CD4-positive, alpha-beta memory T cell (primary cell): ENCODE measurements around the gene CCL26. TPM values are rescaled to one million over a fixed set of nuclear protein-coding genes. Genes with fewer than 3 reads are reported as not detected.
A peak's percentile ranks its signal among the peaks of the same experiment; 100 is the strongest.

Experiments used
- CTCF ChIA-PET: fragments of 350-600 bp; sonication (Branson Sonifier 250); formaldehyde crosslinking; loops from one replicate; lab custom pipeline; 2021; ENCODE audit warnings: inconsistent platforms; ENCODE audit not compliant: partially characterized antibody; lab: Charles Lee
- POLR2A ChIA-PET: fragments of 350-600 bp; sonication (Branson Sonifier 250); formaldehyde crosslinking; loops from one replicate; lab custom pipeline; 2021; ENCODE audit not compliant: partially characterized antibody; lab: Charles Lee
- DNase-seq, 5 donors: peaks; one replicate each; pipeline versions ENCODE4 v3.0.0 to v3.0.0-alpha.2; 2020 to 2022; ENCODE audit warnings: mixed read lengths in 1 of 5
- H3K27ac ChIP-seq: one replicate; pipeline ENCODE4 v1.7.0; 2013; ENCODE audit warnings: low read depth, low read length
- H3K27me3 ChIP-seq: 2 replicates; pipeline ENCODE4 v1.7.0; 2013; ENCODE audit warnings: mild to moderate bottlenecking, low read length, moderate library complexity; ENCODE audit not compliant: insufficient read depth
- H3K36me3 ChIP-seq: 2 replicates; pipeline ENCODE4 v1.7.0; 2013; ENCODE audit warnings: mild to moderate bottlenecking, low read length, moderate library complexity; ENCODE audit not compliant: insufficient read depth
- H3K4me1 ChIP-seq: 2 replicates; pipeline ENCODE4 v1.7.0; 2013; ENCODE audit warnings: mild to moderate bottlenecking, low read length, moderate library complexity; ENCODE audit not compliant: insufficient read depth
- H3K4me3 ChIP-seq, 2 donors: one replicate each; pipeline ENCODE4 v1.7.0; 2013; ENCODE audit warnings: low read length in 2 of 2, mild to moderate bottlenecking in 1 of 2
- H3K9me3 ChIP-seq, 2 donors: one replicate each; pipeline ENCODE4 v1.7.0; 2013; ENCODE audit warnings: low read length in 2 of 2, control low read depth in 1 of 2; ENCODE audit not compliant: control insufficient read depth in 1 of 2
- H3K27ac Mint-ChIP-seq, 7 donors: one replicate each; pipeline ENCODE4 v1.8.0; 2020 to 2021; ENCODE audit warnings: mixed read lengths in 7 of 7, mild to moderate bottlenecking in 6 of 7, inconsistent platforms in 3 of 7, moderate library complexity in 3 of 7
- H3K27me3 Mint-ChIP-seq, 2 donors: one replicate each; pipeline ENCODE4 v1.8.0; 2020 to 2021; ENCODE audit warnings: mixed read lengths in 2 of 2
- H3K36me3 Mint-ChIP-seq, 2 donors: one replicate each; pipeline ENCODE4 v1.8.0; 2020 to 2021; ENCODE audit warnings: mixed read lengths in 2 of 2, inconsistent platforms in 1 of 2, mild to moderate bottlenecking in 1 of 2
- H3K4me1 Mint-ChIP-seq, 4 donors: one replicate each; pipeline ENCODE4 v1.8.0; 2020 to 2021; ENCODE audit warnings: mixed read lengths in 4 of 4, mild to moderate bottlenecking in 1 of 4
- H3K4me3 Mint-ChIP-seq, 8 donors: one replicate each; pipeline ENCODE4 v1.8.0; 2020 to 2021; ENCODE audit warnings: mixed read lengths in 8 of 8, mild to moderate bottlenecking in 7 of 8, moderate library complexity in 6 of 8, inconsistent platforms in 3 of 8
- H3K9me3 Mint-ChIP-seq, 8 donors: one replicate each; pipeline ENCODE4 v1.8.0; 2020 to 2021; ENCODE audit warnings: mixed read lengths in 8 of 8, mild to moderate bottlenecking in 5 of 8, inconsistent platforms in 3 of 8, moderate library complexity in 1 of 8
- intact Hi-C: fragments of 100-400 bp; cut with micrococcal nuclease; formaldehyde crosslinking; loops from one replicate; pipeline ENCODE4 v1.15.1; 2023
- polyA plus RNA-seq, 2 donors: library from polyadenylated mRNA; unstranded; fragments of 300-500 nt; fragmentation: Illumina TruSeq; gene quantifications; one replicate each; pipeline ENCODE4 v1.2.3, GENCODE V29; 2021
- total RNA-seq, 2 experiments: library from RNA; stranded (reverse); gene quantifications; one replicate each; pipeline ENCODE4 v1.2.3, GENCODE V29; 2021

CCL26 gene
- total and polyA plus RNA-seq, 4 experiments from 2014 or later = not detected

DNA sequence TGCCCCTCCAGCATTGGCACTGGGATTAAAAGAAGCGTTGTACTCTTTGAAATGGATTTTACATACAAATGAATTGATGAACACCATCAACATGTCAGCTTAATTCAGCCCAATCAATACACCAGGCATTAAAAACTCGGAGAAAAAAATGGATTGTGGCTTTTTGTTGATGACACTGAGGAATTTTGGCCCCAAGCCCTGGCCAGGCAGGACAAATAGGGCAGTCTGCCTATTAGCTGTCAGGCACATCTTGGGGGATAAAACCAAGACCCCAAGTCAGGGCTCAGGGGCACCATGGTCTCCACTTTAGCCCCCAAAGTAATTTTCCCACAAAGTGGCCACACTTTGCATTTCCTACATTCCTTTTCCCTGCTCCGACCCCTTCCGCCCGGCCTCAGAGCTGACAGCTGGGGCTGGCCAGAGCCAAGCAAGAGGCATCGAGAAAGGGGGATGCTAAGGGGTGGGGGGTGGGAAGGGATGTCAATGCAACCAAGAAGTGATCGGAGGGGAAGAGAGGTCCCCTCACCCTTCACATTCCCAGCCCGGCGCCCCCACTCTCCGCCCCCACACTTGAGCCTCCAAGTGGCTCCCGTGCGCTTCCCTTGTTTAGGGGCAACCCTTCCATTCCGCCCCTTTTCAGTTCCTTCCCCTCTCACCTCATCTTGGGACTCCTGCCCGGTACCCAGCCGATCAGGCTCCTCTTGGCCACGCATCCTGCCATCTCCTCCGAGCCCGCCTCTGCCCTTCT lies 34.0 kb downstream of the CCL26 start:
- Mint-ChIP-seq H3K36me3 (peaks cover 0 to 1% of the 10 kb centered on the region in 2 donors), H3K4me1 (peaks cover 7 to 21% (median 13%) of the 10 kb centered on the region in 4 donors), H3K9me3 (no peaks in the 10 kb centered on the region), H3K27me3 (peaks cover 1% of the 10 kb centered on the region in 2 donors), H3K4me3 (peak overlapping the region; percentile 88 to 99 (median 91)), H3K27ac (peak overlapping the region; percentile 55 to 93 (median 88))
- POLR2A ChIA-PET = interaction anchor here (1.7 to 3.2 kb wide), 2 partner anchors 10 to 177 kb away, joined by 8 to 24 read pairs; partner anchors contain the start of gene POR
- intact Hi-C loops = loop anchor here (2.0 kb wide), 2 partner anchors 177 to 209 kb away; partner anchors contain the start of gene POR
- H3K4me1 ChIP-seq = peaks cover 18% of the 10 kb centered on the region
- peak in 1 of 5 donors; percentile 15 for DNase-seq
- no peaks in the 10 kb centered on the region for H3K9me3 ChIP-seq
- CTCF ChIA-PET = no interaction called here
- H3K27me3 ChIP-seq = no peaks in the 10 kb centered on the region
- peak overlapping the region; percentile 79 for H3K27ac ChIP-seq
- peak overlapping the region; percentile 76 to 97 for H3K4me3 ChIP-seq
- no peaks in the 10 kb centered on the region for H3K36me3 ChIP-seq

DNA sequence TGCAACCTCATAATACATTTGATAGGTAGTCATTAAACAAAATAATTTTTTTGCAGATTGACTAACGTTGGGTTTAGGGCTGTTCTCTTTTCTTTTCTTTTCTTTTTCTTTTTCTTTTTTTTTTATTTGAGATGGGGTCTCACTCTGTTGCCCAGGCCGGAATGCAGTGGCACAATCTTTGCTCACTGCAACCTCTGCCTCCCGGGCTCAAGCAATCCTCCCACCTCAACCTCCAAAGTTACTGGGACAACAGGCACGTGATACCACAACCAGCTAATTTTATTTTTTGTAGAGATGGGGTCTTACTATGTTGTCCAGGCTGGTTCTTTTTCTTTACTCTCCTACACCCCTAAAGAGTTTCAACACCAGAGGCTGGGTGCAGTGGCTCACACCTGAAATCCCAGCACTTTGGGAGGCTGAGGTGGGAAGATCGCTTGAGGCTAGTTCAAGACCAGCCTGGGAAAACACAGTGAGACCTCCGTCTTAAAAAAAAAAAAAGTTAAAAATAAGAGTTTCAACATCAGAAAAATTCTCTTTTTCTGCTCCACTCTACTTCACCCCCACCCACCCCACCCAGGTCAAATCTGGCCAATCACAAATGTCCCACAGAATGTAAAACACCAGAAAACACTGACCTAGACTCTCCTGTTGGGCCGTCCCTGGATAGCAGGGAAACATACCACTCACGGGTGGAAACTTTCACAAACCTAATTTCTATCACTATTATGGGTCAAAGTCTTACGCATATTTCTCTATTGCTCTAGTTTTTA lies 36.2 kb downstream of the CCL26 start:
- H3K9me3 Mint-ChIP-seq = no peaks in the 10 kb centered on the region
- no peaks in the 10 kb centered on the region for H3K9me3 ChIP-seq
- peaks cover 4 to 17% (median 9%) of the 10 kb centered on the region in 4 donors for H3K4me1 Mint-ChIP-seq
- H3K27ac ChIP-seq = no peak overlapping the region
- peaks cover 1% of the 10 kb centered on the region in 2 donors for H3K27me3 Mint-ChIP-seq
- DNase-seq = no peak
- H3K36me3 Mint-ChIP-seq = peaks cover 0 to 1% of the 10 kb centered on the region in 2 donors
- no peak overlapping the region for H3K27ac Mint-ChIP-seq
- no peak overlapping the region for H3K4me3 ChIP-seq
- intact Hi-C loops = no loop called here
- H3K4me3 Mint-ChIP-seq = no peak overlapping the region
- CTCF ChIA-PET = no interaction called here
- H3K27me3 ChIP-seq = no peaks in the 10 kb centered on the region
- POLR2A ChIA-PET = interaction anchor here (1.0 kb wide), 1 partner anchor 8 kb away, joined by 3 read pairs; no protein-coding TSS in a partner anchor
- H3K4me1 ChIP-seq = peaks cover 18% of the 10 kb centered on the region
- H3K36me3 ChIP-seq = no peaks in the 10 kb centered on the region

DNA sequence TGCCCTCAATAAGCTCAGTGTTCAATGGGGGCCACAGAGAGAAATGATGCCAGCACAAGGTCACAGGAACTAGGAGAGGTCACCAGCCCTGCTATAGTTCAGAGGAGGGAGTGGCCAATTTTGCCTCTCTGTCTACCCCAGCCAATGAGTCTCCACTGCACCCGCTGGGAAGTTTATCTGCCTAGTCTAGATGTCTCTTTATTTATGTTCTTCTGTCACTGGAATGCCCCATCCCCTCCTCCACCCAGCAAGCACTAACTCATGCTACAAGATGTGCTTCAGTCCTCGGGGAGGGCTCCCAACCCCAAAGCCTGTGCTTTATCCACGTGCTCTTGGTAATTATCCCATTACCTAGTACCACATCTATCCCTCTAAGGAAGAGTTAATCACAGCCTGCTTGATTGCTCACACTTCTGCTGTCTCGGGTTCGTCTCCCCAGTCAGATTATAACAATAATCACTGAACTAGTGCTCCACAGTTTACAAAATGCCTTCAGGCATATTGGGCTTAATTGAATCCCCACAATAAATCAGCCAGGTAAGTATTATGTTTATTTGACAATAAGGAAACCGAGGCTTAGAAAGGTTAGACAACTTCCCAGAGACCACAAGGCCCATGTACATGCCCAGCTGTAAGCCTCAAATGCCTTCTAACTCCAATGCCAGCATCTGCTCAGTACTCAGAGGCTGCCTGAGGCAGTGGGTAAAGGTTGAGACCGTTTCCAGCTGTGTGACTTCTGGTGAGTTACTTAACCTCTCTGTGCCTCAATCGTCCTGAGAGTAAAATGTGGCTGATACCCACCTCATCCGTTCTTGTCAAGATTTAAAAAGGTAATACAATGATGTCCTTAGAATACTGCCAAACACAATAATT lies 37.2 kb downstream of the CCL26 start:
- intact Hi-C loops = no loop called here
- Mint-ChIP-seq H3K27me3 (peaks cover 1% of the 10 kb centered on the region in 2 donors), H3K4me3 (no peak overlapping the region), H3K4me1 (peaks cover 6 to 17% (median 12%) of the 10 kb centered on the region in 4 donors), H3K9me3 (no peaks in the 10 kb centered on the region), H3K36me3 (peaks cover 0 to 1% of the 10 kb centered on the region in 2 donors), H3K27ac (no peak overlapping the region)
- no peaks in the 10 kb centered on the region for H3K27me3 ChIP-seq
- H3K36me3 ChIP-seq = no peaks in the 10 kb centered on the region
- peaks cover 19% of the 10 kb centered on the region for H3K4me1 ChIP-seq
- no peaks in the 10 kb centered on the region for H3K9me3 ChIP-seq
- ChIA-PET POLR2A (no interaction called here), CTCF (interaction anchor here (1.3 kb wide), 1 partner anchor 14 kb away, joined by 3 read pairs; no protein-coding TSS in a partner anchor)
- no peak for DNase-seq
- H3K27ac ChIP-seq = no peak overlapping the region
- no peak overlapping the region for H3K4me3 ChIP-seq

DNA sequence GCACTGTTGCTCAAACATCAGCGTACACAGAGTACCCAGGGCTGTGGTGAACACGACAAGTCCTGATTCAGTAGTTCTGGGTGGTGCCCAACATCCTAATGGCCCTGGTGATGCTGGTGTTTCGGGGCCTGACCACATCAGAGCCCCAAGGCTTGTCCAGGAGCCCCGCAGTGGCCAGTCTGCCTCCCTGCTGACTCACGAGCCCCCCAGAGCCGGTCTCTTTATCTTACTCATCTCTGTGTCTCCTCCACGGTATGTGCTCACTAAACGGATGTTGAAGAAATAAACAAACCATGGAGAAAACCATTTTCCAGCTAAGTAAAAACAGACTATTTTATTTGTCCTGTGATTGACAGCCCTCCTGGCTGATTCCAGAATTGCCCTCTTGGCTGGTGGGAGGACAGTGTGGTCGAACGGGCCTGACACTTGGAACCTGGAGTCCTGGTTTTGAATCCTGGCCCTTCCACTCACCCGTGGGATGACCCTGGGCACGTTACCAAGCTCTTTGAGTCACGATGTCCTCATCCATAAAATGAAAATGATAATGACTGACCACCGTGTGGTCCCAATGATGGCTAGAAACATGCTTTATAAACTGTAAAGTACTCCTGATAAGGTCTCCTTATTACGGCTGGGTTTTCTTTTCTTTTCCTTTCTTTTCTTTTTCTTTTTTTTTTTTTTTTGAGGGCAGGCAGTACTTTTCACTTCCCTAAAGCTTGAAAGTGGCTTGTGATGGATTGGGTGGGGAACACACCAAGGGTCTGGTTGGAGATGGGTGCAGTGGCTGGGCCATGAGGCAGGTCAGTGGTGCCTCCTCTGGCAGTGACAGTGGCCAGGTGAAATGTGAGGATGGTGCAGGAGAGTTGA lies 39.0 kb downstream of the CCL26 start:
- H3K9me3 ChIP-seq = no peaks in the 10 kb centered on the region
- H3K36me3 ChIP-seq = no peaks in the 10 kb centered on the region
- no peak overlapping the region for H3K27ac ChIP-seq
- DNase-seq = no peak
- H3K4me1 ChIP-seq = peaks cover 27% of the 10 kb centered on the region
- H3K27me3 Mint-ChIP-seq = peaks cover 0 to 1% of the 10 kb centered on the region in 2 donors
- ChIA-PET POLR2A (no interaction called here), CTCF (no interaction called here)
- intact Hi-C loops = no loop called here
- H3K27me3 ChIP-seq = no peaks in the 10 kb centered on the region
- H3K36me3 Mint-ChIP-seq = no peaks in the 10 kb centered on the region
- H3K4me3 ChIP-seq = no peak overlapping the region
- H3K27ac Mint-ChIP-seq = peak overlapping the region in 3 of 7 donors; percentile 11 to 63 (median 38)
- no peaks in the 10 kb centered on the region for H3K9me3 Mint-ChIP-seq
- peaks cover 13 to 27% (median 21%) of the 10 kb centered on the region in 4 donors for H3K4me1 Mint-ChIP-seq
- no peak overlapping the region for H3K4me3 Mint-ChIP-seq

DNA sequence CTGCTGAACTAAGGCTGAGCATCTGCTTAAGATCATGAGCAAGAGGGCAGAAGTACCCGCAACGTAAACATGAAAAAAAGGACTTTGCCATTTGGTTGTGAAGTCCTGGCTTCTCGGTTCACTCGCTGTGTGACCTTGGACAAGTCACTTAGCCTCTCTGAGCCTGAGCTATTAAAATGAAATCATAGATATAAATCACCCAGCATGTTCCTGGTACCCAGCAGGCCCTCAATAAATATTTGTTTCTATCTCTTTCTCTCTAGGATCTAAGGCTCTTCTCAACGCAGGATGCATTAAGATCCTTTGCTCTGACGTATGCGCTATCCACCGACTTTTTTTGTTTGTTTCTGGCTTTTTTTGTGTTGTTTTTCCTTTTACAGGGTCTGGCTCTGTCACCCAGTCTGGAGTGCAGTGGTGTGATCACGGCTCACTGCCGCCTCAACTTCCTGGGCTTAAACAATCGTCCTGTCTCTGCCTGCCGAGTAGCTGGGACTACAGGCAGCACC lies 39.9 kb downstream of the CCL26 start:
- Histone ChIP-seq H3K9me3 (no peaks in the 10 kb centered on the region), H3K27me3 (no peaks in the 10 kb centered on the region), H3K4me1 (peaks cover 29% of the 10 kb centered on the region), H3K27ac (no peak overlapping the region), H3K4me3 (no peak overlapping the region), H3K36me3 (no peaks in the 10 kb centered on the region)
- ChIA-PET POLR2A (no interaction called here), CTCF (no interaction called here)
- Mint-ChIP-seq H3K4me1 (peaks cover 16 to 30% (median 22%) of the 10 kb centered on the region in 4 donors), H3K27me3 (peaks cover 0 to 1% of the 10 kb centered on the region in 2 donors), H3K4me3 (no peak overlapping the region), H3K27ac (peak overlapping the region in 1 of 7 donors; percentile 38), H3K9me3 (no peaks in the 10 kb centered on the region), H3K36me3 (no peaks in the 10 kb centered on the region)
- intact Hi-C loops = no loop called here
- no peak for DNase-seq

- ChIA-PET POLR2A (no interaction called here), CTCF (no interaction called here)
- H3K27ac ChIP-seq = no peak overlapping the region
- DNase-seq = no peak
- H3K9me3 ChIP-seq = no peaks in the 10 kb centered on the region
- Mint-ChIP-seq H3K4me1 (peaks cover 16 to 30% (median 22%) of the 10 kb centered on the region in 4 donors), H3K9me3 (no peaks in the 10 kb centered on the region), H3K4me3 (peak overlapping the region in 5 of 8 donors; percentile 1 to 64 (median 30)), H3K36me3 (no peaks in the 10 kb centered on the region), H3K27ac (peak overlapping the region in 6 of 7 donors; percentile 13 to 81 (median 57)), H3K27me3 (no peaks in the 10 kb centered on the region)
- no peaks in the 10 kb centered on the region for H3K36me3 ChIP-seq
- peaks cover 29% of the 10 kb centered on the region for H3K4me1 ChIP-seq
- intact Hi-C loops = no loop called here
- no peak overlapping the region for H3K4me3 ChIP-seq
- no peaks in the 10 kb centered on the region for H3K27me3 ChIP-seq
Observed at GRCh38 chr7:75729851-75730274, 42.1 kb downstream of the CCL26 start.
